ENCODE measurements around the gene TAS1R3.

TAS1R3 gene

DNA sequence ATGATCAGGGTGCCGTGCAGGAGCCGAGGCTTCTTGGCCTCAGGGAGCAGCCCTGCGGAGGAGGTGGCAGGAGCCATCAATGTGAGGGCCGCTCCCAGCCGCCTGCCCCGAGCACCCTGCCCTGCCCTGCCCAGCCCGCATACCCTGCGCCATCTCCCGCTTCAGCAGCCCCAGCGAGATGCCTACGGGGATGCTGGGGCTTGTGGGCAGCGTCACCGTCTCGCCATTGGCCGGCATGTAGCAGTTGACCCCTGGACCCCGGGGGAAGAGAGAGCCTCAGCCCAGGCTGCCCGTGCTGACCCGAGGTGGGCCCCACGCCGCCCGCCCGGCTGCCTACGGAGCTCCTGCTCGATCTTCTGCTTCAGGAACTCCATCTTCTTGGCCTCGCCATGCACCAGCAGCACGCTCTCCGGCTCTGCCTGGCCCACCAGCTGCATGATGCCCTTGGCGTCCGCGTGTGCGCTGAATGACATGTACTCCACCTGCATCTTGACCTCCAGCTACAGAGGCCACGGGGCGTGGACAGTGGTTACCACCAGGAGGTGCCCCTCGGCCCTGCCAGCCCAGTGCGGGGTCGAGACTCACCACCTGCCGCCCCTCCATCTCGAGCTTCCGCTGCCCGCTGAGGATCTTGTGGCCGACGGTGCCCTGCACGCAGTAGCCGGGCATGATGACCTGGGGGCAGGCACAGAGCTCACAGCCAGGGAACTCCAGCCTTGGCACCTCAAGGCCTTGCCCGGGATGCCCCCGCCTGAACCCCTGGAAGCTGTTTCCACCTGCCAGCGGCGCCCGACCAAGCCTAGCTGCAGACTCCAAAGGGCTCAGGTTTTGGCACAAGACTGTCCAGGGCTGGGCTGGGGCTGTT lies 18.4 kb upstream of the TAS1R3 start:
- Histone ChIP-seq H2AK5ac (ENCODE audit: low read length, severe bottlenecking) (no peak overlapping the region), H2BK5ac (ENCODE audit: low read depth, low read length, poor library complexity, severe bottlenecking) (no peak overlapping the region), H3K27me3 (ENCODE audit: control insufficient read depth in 1 of 2, insufficient read depth in 1 of 2, low read length in 2 of 2) (no peaks in the 10 kb centered on the region), H3K23ac (ENCODE audit: low read length in 2 of 2) (no peak overlapping the region), H3K36me3 (ENCODE audit: control insufficient read depth in 1 of 2, insufficient read depth in 2 of 2, low read depth in 1 of 2, low read length in 2 of 2) (peaks cover 59 to 78% of the 10 kb centered on the region in 2 experiments), H3K14ac (ENCODE audit: low read length in 2 of 2) (no peak overlapping the region), H3K27ac (ENCODE audit: low read length, poor library complexity, severe bottlenecking) (no peak overlapping the region), H3K4me2 (ENCODE audit: low read length, poor library complexity, severe bottlenecking) (no peak overlapping the region), H3K9ac (ENCODE audit: low read length) (no peak overlapping the region), H3K4me3 (ENCODE audit: insufficient read depth in 1 of 2, low read depth in 1 of 2, low read length in 2 of 2) (no peak overlapping the region), H4K91ac (ENCODE audit: low read length) (no peak overlapping the region), H2AFZ (ENCODE audit: low read depth, low read length) (no peak overlapping the region), H3K4me1 (ENCODE audit: control insufficient read depth, insufficient read depth, low read depth, low read length) (peaks cover 18% of the 10 kb centered on the region), H2BK120ac (ENCODE audit: low read depth, low read length) (no peak overlapping the region), H3K9me3 (ENCODE audit: control insufficient read depth, low read length) (no peaks in the 10 kb centered on the region), H2BK15ac (ENCODE audit: low read depth, poor library complexity, severe bottlenecking) (no peak overlapping the region), H2BK12ac (ENCODE audit: low read length in 2 of 2) (peak overlapping the region in 1 of 2 experiments; percentile 11), H4K8ac (ENCODE audit: low read length) (no peak overlapping the region), H3K79me1 (replicated peaks; ENCODE audit: low read length, poor library complexity, severe bottlenecking) (peaks cover 37% of the 10 kb centered on the region), H3K18ac (ENCODE audit: low read depth in 1 of 2, low read length in 2 of 2) (no peak overlapping the region), H3K4ac (ENCODE audit: low read depth in 1 of 2, low read length in 2 of 2) (no peak overlapping the region)
- DNase-seq = no peak
- 95% methylated on average over 49 of the region's 49 CpGs for WGBS

- WGBS = 92% methylated on average over 37 of the region's 37 CpGs
- no peak for DNase-seq
- no peak overlapping the region for H2BK5ac ChIP-seq (ENCODE audit: low read depth, low read length, poor library complexity, severe bottlenecking)
- H3K79me1 ChIP-seq (replicated peaks; ENCODE audit: low read length, poor library complexity, severe bottlenecking) = peaks cover 37% of the 10 kb centered on the region
- no peaks in the 10 kb centered on the region for H3K9me3 ChIP-seq (ENCODE audit: control insufficient read depth, low read length)
- H3K4me2 ChIP-seq (ENCODE audit: low read length, poor library complexity, severe bottlenecking) = no peak overlapping the region
- H3K14ac ChIP-seq (ENCODE audit: low read length in 2 of 2) = no peak overlapping the region
- no peaks in the 10 kb centered on the region for H3K27me3 ChIP-seq (ENCODE audit: control insufficient read depth in 1 of 2, insufficient read depth in 1 of 2, low read length in 2 of 2)
- H2BK12ac ChIP-seq (ENCODE audit: low read length in 2 of 2) = no peak overlapping the region
- no peak overlapping the region for H3K23ac ChIP-seq (ENCODE audit: low read length in 2 of 2)
- no peak overlapping the region for H4K91ac ChIP-seq (ENCODE audit: low read length)
- H3K18ac ChIP-seq (ENCODE audit: low read depth in 1 of 2, low read length in 2 of 2) = no peak overlapping the region
- H3K27ac ChIP-seq (ENCODE audit: low read length, poor library complexity, severe bottlenecking) = no peak overlapping the region
- peaks cover 23% of the 10 kb centered on the region for H3K4me1 ChIP-seq (ENCODE audit: control insufficient read depth, insufficient read depth, low read depth, low read length)
- H2AFZ ChIP-seq (ENCODE audit: low read depth, low read length) = no peak overlapping the region
- H3K9ac ChIP-seq (ENCODE audit: low read length) = no peak overlapping the region
- H2BK15ac ChIP-seq (ENCODE audit: low read depth, poor library complexity, severe bottlenecking) = no peak overlapping the region
- H4K8ac ChIP-seq (ENCODE audit: low read length) = no peak overlapping the region
- peak overlapping the region in 1 of 2 experiments; percentile 27 for H3K4me3 ChIP-seq (ENCODE audit: insufficient read depth in 1 of 2, low read depth in 1 of 2, low read length in 2 of 2)
- peaks cover 60 to 78% of the 10 kb centered on the region in 2 experiments for H3K36me3 ChIP-seq (ENCODE audit: control insufficient read depth in 1 of 2, insufficient read depth in 2 of 2, low read depth in 1 of 2, low read length in 2 of 2)
- H3K4ac ChIP-seq (ENCODE audit: low read depth in 1 of 2, low read length in 2 of 2) = no peak overlapping the region
- no peak overlapping the region for H2AK5ac ChIP-seq (ENCODE audit: low read length, severe bottlenecking)
- no peak overlapping the region for H2BK120ac ChIP-seq (ENCODE audit: low read depth, low read length)
These were observed 17.4 kb upstream of the TAS1R3 start for GRCh38 chr1:1313500-1314236.

DNA sequence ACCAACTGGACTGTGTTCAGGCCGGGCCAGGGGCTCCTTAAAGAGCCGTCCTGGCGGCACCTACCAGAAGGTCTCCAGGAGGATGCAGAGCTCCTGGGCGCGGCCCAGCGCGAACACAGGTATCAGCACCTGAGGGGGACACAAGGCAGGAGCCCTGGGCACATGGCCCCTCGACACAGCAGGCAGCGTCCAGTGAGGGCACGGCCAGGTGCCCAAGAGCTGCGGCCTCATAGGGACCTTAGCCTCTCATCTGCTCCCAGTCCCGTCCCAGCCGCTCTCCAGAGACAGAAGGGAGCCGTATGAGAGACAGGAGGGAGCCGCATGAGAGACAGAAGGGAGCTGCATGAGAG lies 16.9 kb upstream of the TAS1R3 start:
- Histone ChIP-seq H3K18ac (ENCODE audit: low read depth in 1 of 2, low read length in 2 of 2) (no peak overlapping the region), H2BK5ac (ENCODE audit: low read depth, low read length, poor library complexity, severe bottlenecking) (no peak overlapping the region), H3K27ac (ENCODE audit: low read length, poor library complexity, severe bottlenecking) (no peak overlapping the region), H3K4me1 (ENCODE audit: control insufficient read depth, insufficient read depth, low read depth, low read length) (peaks cover 24% of the 10 kb centered on the region), H3K14ac (ENCODE audit: low read length in 2 of 2) (no peak overlapping the region), H3K36me3 (ENCODE audit: control insufficient read depth in 1 of 2, insufficient read depth in 2 of 2, low read depth in 1 of 2, low read length in 2 of 2) (peaks cover 66 to 83% of the 10 kb centered on the region in 2 experiments), H3K4me2 (ENCODE audit: low read length, poor library complexity, severe bottlenecking) (no peak overlapping the region), H3K4me3 (ENCODE audit: insufficient read depth in 1 of 2, low read depth in 1 of 2, low read length in 2 of 2) (no peak overlapping the region), H4K91ac (ENCODE audit: low read length) (no peak overlapping the region), H2AFZ (ENCODE audit: low read depth, low read length) (no peak overlapping the region), H3K79me1 (replicated peaks; ENCODE audit: low read length, poor library complexity, severe bottlenecking) (peaks cover 42% of the 10 kb centered on the region), H2BK120ac (ENCODE audit: low read depth, low read length) (no peak overlapping the region), H3K9ac (ENCODE audit: low read length) (no peak overlapping the region), H2BK12ac (ENCODE audit: low read length in 2 of 2) (no peak overlapping the region), H3K9me3 (ENCODE audit: control insufficient read depth, low read length) (no peaks in the 10 kb centered on the region), H2BK15ac (ENCODE audit: low read depth, poor library complexity, severe bottlenecking) (no peak overlapping the region), H2AK5ac (ENCODE audit: low read length, severe bottlenecking) (no peak overlapping the region), H3K23ac (ENCODE audit: low read length in 2 of 2) (no peak overlapping the region), H4K8ac (ENCODE audit: low read length) (no peak overlapping the region), H3K4ac (ENCODE audit: low read depth in 1 of 2, low read length in 2 of 2) (no peak overlapping the region), H3K27me3 (ENCODE audit: control insufficient read depth in 1 of 2, insufficient read depth in 1 of 2, low read length in 2 of 2) (no peaks in the 10 kb centered on the region)
- DNase-seq = no peak
- 97% methylated on average over 13 of the region's 15 CpGs for WGBS

DNA sequence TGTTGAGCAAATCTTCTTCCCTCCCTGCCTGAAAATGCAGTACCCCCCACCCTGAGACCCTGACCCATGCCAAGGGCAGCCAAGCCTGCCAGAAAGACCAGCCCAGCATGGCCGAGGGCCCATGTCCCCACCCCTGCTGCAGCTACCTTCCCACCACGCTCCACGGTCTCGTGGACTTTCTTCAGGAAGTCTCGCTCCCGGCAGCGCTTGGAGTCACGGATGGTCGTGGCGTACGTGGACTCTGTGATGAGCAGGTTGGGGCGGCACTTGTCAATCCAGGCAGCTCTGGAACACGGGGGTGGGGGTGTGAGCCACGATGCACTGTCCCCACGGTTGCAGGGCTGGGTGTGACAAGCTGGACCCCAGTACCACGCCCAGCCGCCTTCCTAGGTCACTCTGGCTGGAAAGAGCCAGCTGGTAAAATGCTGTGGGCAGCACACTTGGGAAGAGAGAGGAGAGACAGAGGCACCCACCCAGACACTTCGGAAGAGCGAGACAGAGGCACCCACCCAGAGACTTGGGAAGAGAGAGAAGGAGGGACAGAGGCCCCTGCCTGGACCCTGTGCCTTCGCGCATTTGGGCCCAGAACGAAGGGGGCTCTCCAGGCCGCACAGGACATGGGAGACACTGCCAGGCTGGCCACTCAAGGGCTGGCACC lies 16.3 kb upstream of the TAS1R3 start:
- Histone ChIP-seq H3K23ac (ENCODE audit: low read length in 2 of 2) (no peak overlapping the region), H4K8ac (ENCODE audit: low read length) (no peak overlapping the region), H4K91ac (ENCODE audit: low read length) (no peak overlapping the region), H2BK120ac (ENCODE audit: low read depth, low read length) (no peak overlapping the region), H2AFZ (ENCODE audit: low read depth, low read length) (no peak overlapping the region), H2BK15ac (ENCODE audit: low read depth, poor library complexity, severe bottlenecking) (no peak overlapping the region), H2BK5ac (ENCODE audit: low read depth, low read length, poor library complexity, severe bottlenecking) (no peak overlapping the region), H3K4ac (ENCODE audit: low read depth in 1 of 2, low read length in 2 of 2) (no peak overlapping the region), H3K14ac (ENCODE audit: low read length in 2 of 2) (no peak overlapping the region), H3K4me2 (ENCODE audit: low read length, poor library complexity, severe bottlenecking) (no peak overlapping the region), H2BK12ac (ENCODE audit: low read length in 2 of 2) (peak overlapping the region in 1 of 2 experiments; percentile 47), H3K36me3 (ENCODE audit: control insufficient read depth in 1 of 2, insufficient read depth in 2 of 2, low read depth in 1 of 2, low read length in 2 of 2) (peaks cover 70 to 83% of the 10 kb centered on the region in 2 experiments), H3K4me3 (ENCODE audit: insufficient read depth in 1 of 2, low read depth in 1 of 2, low read length in 2 of 2) (no peak overlapping the region), H3K27me3 (ENCODE audit: control insufficient read depth in 1 of 2, insufficient read depth in 1 of 2, low read length in 2 of 2) (no peaks in the 10 kb centered on the region), H3K18ac (ENCODE audit: low read depth in 1 of 2, low read length in 2 of 2) (no peak overlapping the region), H3K4me1 (ENCODE audit: control insufficient read depth, insufficient read depth, low read depth, low read length) (peaks cover 23% of the 10 kb centered on the region), H3K79me1 (replicated peaks; ENCODE audit: low read length, poor library complexity, severe bottlenecking) (peaks cover 45% of the 10 kb centered on the region), H3K9me3 (ENCODE audit: control insufficient read depth, low read length) (no peaks in the 10 kb centered on the region), H2AK5ac (ENCODE audit: low read length, severe bottlenecking) (no peak overlapping the region), H3K9ac (ENCODE audit: low read length) (no peak overlapping the region), H3K27ac (ENCODE audit: low read length, poor library complexity, severe bottlenecking) (no peak overlapping the region)
- WGBS = 95% methylated on average over 23 of the region's 23 CpGs
- no peak for DNase-seq

All from mesenchymal stem cell (in vitro differentiated cells and primary cell).